Stimulated activated CD8-positive, alpha-beta memory T cell treated with anti-CD3 and anti-CD28 coated beads, Interleukin-4, amount 100 ng/mL, for 1 hour (primary cell): ENCODE results near the gene WDR70.
A peak's percentile ranks its signal among the peaks of the same experiment; 100 is the strongest.
"Not testable (repeated sequence)": the region's sequence is repeated elsewhere in the genome, so short reads cannot be mapped to it uniquely, and the experiment has no call there.

Experiments
- DNase-seq, 2 donors: peaks; one replicate each; pipeline ENCODE4 v3.0.0-alpha.2; 2020; ENCODE audit warnings: low read depth in 2 of 2, low spot score in 1 of 2

WDR70 gene

GRCh38 chr5:37379100-37379628 is at the start of gene WDR70:
TSS of gene WDR70 (plus strand) at chr5:37379318. CDS start at chr5:37379368, 50 bp downstream.
- peak; percentile 48 to 65 for DNase-seq

DNA sequence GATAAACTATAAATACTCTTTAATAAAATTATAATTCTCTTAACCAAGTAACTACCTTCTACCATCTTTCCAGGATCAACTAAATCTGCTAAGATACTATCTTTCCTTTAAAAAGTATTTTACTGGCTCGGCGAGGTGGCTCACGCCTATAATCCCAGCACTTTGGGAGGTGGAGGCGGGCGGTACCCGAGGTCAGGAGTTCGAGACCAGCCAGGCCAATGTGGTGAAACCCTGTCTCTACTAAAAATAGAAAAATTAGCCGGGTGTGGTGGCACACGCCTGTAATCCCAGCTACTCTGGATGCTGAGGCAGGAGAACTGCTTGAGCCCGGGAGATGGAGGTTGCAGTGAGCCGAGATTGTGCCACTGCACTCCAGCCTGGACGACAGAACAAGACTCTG is 44.4 kb upstream of the WDR70 start:
- not testable (repeated sequence) for DNase-seq

GRCh38 chr5:37342741-37343140 is 36.4 kb upstream of the WDR70 start:
- not testable (repeated sequence) for DNase-seq

GRCh38 chr5:37355161-37355560 is 24.0 kb upstream of the WDR70 start:
- no peak for DNase-seq

DNA sequence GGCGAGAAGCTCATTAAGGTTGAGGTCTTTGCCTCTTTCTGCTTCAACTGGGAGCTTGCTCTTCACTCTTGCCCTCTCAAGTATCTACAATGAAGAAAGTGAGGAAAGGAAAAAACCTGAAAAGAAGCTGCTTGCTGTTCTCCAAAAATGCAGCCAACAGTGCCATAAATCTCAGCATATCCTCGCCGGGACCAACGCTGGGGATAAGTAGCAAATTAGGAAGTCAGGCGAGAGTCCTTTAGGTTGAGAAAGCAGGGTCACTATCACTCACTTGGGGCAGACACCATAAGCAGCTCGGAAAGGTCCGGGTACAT is 8.6 kb upstream of the WDR70 start:
- DNase-seq = no peak

GRCh38 chr5:37370864-37371726 is 8.0 kb upstream of the WDR70 start, which contains the start of gene NUP155:
TSS of gene NUP155 (minus strand) at chr5:37371106. CDS start at chr5:37370977, 129 bp downstream.
- DNase-seq = peak; percentile 70 to 74

DNA sequence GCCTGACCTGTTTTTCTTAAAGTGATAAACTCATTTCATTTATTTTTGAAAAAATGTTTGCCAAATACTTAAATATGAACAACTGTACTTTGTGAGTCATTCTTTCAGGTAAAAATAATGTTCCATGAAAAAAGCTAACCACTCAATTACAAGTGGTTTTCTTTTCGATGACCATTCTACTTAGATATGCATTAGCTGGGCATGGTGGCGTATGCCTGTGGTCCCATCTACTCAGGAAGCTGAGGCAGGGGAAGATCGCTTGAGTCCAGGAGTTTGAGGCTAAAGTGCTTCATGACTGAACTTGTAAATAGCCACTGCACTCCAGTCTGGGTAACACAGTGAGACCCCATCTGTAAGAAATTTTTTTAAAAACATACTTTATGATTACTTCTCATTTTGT is 4.0 kb upstream of the WDR70 start:
- no peak for DNase-seq

- DNase-seq = not testable (repeated sequence)
Observed at GRCh38 chr5:37378066-37378465, 1.1 kb upstream of the WDR70 start.

GRCh38 chr5:37391591-37391990 is 12.5 kb downstream of the WDR70 start:
- DNase-seq = no peak

DNA sequence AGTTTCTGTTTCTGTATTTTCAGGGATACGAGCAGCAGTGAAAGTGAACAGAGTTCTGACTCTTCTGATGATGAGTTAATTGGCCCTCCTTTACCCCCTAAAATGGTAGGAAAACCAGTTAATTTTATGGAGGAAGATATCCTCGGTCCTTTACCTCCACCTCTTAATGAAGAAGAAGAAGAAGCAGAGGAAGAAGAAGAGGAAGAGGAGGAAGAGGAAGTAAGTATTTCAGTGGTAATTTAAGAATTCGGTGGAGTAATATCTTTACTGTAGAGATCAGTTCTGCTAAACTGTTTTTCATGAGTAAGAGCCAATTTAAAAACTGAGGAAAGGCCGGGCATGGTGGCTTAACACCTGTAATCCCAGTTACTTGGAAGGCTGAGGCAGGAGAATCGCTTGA is 17.2 kb downstream of the WDR70 start:
- DNase-seq = no peak

DNA sequence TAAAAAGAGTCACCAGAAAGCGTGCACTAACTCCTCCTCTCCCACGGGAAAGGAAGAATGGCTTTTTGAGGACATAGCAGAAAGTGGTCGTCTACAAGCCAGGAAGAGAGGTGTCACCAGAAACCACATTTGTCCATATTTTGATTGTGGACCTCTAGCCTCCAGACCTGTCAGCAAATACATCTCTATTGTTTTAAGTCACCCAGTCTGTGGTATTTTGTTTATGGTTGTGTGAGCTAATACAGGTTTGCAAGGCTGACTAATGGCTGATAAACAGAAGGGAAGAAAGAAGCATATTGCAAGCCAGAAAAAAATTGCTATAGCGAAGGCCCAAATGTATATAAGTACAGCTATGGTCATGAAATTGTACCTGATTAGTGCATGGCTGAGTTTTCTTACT is 21.4 kb downstream of the WDR70 start:
- no peak for DNase-seq

- DNase-seq = no peak
Observed at GRCh38 chr5:37412515-37412914, 33.4 kb downstream of the WDR70 start.

DNA sequence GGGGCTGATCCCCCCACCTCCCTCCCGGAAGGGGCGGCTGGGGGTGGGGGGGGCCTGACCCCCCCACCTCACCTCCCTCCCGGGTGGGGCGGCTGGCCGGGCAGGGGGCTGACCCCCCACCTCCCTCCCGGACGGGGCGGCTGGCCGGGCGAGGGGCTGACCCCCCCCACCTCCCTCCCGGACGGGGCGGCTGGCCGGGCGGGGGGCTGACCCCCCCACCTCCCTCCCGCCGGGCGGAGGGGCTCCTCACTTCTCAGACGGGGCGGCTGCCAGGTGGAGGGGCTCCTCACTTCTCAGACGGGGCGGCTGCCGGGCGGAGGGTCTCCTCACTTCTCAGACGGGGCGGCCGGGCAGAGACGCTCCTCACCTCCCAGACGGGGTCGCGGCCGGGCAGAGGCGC is 36.3 kb downstream of the WDR70 start:
- not testable (repeated sequence) for DNase-seq

DNA sequence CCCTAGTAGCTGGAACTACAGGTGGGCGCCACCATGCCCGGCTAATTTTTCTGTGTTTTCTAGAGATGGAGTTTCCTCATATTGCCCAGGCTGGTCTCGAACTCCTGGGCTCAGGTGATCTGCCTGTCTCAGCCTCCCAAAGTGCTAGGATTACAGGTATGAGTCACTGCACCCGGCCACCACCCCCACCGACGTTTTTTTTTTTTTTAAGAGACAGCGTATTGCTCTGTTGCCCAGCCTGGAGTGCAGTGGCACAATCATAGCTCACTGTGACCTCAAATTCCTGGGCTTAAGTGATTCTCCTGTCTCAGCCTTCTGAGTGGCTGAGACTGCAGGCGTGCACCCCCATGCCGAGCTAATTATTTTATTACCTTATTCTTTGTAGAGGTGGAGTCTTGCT is 38.2 kb downstream of the WDR70 start:
- DNase-seq = no peak

DNA sequence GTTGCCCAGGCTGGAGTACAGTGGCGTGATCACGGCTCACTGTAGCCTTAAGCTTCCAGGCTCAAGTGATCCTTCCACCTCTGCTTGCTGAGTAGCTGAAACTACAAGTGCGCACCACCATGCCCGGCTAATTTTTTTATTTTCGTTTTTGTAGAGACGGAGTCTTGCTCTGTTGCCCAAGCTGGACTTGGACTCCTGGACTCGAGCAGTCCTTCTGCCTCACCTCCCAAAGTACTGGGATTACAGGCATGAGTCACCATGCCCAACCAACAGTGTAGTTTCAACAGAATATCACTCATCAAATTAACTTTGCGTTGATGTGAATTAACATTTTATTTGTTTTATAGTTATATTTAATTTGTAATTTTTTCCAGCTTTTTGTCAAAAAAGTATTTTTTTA is 45.3 kb downstream of the WDR70 start:
- no peak for DNase-seq

DNA sequence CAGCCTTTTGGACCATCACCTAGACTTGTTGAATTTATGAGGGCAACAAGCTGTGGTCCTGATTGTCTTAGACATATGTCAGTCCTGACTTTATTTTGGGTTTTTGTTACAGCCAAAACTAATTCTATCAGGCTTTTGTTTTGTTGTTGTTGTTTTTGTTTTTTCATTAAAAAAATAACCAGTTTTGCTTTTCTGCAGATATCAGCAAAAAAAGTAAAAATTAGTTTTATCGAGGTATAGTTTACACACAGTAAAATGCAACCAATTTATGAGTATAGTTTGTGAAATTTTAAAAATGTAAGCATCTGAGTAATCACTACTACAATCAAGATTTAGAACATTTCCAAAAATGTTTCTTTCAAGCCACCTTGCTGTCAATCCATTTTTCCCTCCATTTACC is 48.9 kb downstream of the WDR70 start:
- no peak for DNase-seq

DNA sequence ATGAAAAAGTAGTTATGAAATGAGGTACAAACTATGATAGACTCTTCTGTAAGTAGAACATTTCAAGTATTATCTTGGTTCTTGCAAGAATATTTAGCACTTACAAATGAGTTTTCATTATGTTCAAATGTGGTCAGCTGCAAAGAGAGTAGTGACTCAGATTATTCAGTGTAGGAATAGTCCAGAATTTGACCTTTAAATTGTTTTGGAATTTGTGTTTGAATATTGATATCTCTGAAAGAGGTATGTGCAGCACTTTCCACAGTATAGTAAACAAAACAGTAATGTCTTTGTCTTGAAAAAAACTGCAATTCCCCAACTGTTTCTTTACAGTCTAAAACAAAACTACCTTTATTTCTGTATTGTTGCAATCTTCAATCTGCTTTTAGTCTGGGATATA is 56.1 kb downstream of the WDR70 start:
- no peak for DNase-seq

DNA sequence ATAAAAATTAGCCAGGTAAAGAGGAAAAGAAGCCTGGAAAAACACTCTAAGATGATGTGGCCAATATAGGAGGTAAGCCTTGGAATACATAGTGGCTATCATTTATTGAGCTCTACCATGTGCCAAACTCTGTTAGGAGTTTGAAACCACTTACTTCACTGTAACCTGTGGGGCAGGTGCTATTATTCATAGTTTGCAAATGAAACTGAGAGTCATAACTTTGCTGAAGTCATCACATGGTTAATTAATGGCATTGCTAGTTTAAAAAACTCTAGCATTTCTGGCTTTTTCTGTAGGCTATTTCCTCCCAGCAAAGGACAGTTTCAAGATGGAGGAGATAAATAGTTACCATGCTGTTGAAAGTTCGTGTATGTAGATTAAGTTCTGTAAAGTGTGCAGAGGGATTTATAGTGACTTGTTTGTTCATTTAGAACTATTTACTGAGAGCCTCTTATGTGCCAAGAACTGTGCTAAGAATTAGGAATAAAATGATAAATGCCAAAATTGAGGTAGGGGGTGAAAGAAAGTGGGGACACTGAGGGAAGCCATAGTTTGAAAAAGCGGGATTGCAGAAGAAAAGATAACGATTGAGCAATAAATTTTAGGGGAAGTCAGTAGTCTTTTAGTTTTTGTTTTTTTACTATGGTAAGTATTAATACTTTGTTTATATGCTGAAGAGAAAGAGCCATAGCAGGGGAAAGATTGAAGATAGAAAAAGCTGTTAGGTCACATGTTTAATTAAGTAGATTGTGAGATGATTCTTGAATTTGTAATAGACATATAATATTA is 57.2 kb downstream of the WDR70 start:
- DNase-seq = no peak

DNA sequence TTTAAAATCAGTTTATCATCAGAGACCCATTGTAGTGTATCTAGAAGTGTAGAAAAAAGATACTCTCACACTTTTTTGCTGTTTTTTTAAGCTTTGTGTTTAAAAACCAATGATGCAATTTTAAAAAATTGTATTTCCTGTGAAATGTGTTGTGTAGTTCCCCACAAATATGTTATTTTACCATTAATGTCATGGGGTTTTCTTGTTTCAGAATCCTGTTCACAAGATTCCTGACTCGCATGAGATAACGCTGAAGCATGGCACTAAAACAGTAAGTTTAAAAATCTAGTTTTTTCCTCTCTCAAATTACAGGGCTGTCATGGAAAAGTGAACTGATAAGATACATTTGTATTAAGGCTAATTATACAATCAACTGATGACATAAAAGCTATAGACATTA is 58.6 kb downstream of the WDR70 start:
- DNase-seq = no peak

DNA sequence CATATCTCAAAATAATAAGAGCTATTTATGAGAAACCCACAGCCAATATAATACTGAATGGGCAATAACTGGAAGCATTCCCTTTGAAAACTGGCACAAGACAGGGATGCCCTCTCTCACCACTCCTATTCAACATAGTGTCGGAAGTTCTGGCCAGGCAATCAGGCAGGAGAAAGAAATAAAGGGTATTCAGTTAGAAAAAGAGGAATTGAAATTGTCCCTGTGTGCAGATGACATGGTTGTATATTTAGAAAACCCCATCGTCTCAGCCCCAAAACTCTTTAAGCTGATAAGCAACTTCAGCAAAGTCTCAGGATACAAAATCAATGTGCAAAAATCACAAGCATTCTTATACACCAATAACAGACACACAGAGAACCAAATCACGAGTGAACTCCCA is 66.7 kb downstream of the WDR70 start:
- not testable (repeated sequence) for DNase-seq

DNA sequence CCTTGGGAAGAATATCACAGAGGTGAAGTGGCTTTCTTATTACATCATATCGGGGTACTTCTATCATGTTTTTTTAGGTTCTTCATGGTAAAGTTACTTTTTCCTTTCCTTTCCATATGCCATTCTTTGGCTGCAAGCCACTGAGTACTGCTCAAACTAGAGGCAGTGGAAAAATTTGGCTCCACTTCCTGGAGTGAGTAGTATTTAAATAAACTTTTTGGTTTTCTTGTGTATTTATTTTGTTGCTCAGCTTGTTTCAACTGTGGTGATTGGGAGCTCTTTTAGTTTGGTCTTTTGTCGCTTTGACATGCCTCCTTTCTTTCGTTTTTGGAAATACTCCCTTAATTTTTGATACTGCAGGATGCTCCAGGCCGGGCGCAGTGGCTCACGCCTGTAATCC is 69.8 kb downstream of the WDR70 start:
- no peak for DNase-seq

DNA sequence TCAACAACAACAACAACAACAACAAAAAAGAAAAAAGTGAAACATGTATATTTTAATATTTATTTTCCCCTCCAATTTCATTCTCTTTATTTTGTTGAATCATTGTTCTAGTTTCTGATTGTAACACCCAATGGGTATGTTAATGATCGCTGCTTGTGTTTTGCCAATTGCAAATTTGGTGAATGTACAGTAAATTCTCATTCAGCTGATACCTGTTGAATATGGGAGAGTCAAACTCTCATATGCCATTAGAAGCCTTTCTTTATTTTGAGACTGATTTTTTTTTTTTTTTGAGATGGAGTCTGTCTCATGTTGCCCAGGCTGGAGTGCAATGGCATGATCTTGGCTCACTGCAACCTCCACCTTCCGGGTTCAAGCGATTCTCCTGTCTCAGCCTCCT is 72.9 kb downstream of the WDR70 start:
- DNase-seq = not testable (repeated sequence)
